ENCODE results near the gene MCU.

GRCh38 chr10:72790216-72790990 lies 98.5 kb downstream of the MCU start:
- TF ChIP-seq CTCF (conservative IDR thresholded peaks at IDR 0.05 in 1 of 2, IDR thresholded peaks at IDR 0.05 in 1 of 2; ENCODE audit: low read depth in 1 of 2, low read length in 2 of 2): no peak
- TF ChIP-seq EZH2 (IDR thresholded peaks at IDR 0.05; ENCODE audit: low read length, missing control alignments): no peak

All from fibroblast of lung (primary cell).